ENCODE results near the gene PCDHGA4. TPM values are rescaled to one million over a fixed set of nuclear protein-coding genes. Genes with fewer than 3 reads are reported as not detected.

PCDHGA4 gene
- 4.0 and 7.5 TPM in 2 replicates for total RNA-seq

GRCh38 chr5:141354900-141355469 is at the start of gene PCDHGA4:
Gene PCDHGA4, plus strand, starts transcription at chr5:141355021. Its CDS starts 87 bp downstream, at chr5:141355108.

GRCh38 chr5:141320225-141321169 is 34.3 kb upstream of the PCDHGA4 start, which contains the start of gene TAF7:
Gene TAF7, minus strand, starts transcription at chr5:141320784. Its CDS starts 740 bp downstream, at chr5:141320044.

DNA sequence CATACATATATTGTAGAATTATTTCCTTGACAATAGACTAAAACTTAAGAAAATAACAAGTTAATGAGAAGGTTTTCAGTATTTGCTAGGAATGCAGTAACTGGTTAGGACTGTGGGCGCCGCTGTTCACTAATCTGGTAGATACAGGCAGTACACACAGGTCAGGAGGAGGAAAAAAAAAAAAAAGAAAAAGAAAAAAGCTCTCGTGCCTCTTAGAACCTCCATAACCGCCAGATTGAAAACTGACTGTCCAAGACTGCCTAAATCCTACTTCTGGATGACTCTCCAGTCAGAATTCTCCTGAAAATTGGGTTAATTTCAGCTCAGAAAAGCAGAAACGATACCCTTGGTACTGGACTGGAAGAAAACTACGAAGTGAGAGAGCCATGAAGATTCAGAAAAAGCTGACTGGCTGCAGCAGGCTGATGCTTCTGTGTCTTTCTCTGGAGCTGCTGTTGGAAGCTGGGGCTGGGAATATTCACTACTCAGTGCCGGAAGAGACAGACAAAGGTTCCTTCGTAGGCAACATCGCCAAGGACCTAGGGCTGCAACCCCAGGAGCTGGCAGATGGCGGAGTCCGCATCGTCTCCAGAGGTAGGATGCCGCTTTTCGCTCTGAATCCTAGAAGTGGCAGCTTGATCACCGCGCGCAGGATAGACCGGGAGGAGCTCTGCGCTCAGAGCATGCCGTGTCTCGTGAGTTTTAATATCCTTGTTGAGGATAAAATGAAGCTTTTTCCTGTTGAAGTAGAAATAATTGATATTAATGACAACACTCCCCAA is 24.3 kb upstream of the PCDHGA4 start, which contains the start of gene PCDHGA1:
Gene PCDHGA1 (plus strand): TSS at position 216 of the 782 bp plus-strand sequence.

DNA sequence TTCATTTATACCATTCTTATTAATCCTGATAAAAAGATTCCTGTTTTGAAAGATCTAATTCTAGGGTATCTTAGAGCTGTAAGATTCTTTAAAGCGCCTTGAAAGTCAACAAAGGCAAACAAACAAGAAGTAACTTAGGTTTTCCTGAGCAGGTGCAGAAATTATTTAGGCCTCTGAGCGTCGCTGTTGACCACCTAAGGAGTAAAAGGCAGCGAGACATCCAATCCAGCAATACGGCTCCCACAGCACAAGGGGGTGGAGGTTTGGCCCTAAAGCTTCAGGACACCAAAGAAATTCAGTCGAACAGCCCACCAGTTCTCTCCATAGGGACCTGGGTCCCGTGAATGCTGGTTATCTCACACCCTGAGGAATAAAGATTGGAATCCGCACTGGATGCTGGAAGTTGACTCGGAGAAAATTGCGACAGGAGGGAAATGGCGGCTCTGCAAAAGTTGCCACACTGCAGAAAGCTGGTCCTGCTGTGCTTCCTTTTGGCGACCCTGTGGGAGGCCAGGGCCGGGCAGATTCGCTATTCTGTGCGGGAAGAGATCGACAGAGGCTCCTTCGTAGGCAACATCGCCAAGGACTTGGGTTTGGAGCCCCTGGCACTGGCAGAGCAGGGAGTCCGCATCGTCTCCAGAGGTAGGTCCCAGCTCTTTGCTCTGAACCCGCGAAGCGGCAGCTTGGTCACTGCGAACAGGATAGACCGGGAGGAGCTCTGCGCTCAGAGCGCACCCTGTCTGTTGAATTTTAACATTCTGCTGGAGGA is 16.1 kb upstream of the PCDHGA4 start, which contains the start of gene PCDHGA2:
Gene PCDHGA2 (plus strand): TSS at position 223 of the 769 bp plus-strand sequence.

DNA sequence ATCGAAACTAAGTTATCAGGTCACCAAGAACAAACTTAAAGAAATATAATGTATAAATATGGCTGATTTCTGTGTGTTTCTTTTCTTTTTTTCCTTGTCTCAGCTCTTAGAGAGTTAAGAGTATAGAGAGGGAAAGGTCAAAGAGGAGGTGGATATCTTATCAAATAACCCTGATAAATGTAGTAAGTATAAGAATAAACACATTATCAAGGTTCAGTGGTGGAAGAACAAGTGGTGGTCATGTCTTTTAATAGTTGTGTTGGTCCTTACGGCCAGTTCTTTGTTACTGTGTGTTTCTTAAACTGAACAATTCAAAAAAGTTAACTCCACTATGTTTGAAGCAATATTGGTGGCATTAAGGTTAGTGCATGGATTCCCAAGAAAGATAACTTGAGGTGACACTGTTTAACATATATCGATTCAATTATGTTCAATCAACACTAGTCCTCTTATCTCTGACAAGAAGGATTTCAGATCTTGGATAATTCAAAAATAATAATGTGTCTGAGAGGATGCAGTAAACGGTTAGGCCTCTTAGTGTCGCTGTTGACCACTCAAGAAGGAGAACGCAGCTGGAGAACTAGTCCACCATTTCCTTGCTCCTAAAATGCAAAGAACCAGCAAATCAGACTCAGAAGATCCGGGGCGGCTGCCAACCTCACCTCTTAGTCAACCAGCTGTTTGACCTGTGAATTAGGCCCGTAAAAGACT is 11.4 kb upstream of the PCDHGA4 start, which contains the start of gene PCDHGA3:
Gene PCDHGA3 (plus strand): TSS at position 588 of the 711 bp plus-strand sequence. CDS start 205 bp downstream, outside the sequence.

DNA sequence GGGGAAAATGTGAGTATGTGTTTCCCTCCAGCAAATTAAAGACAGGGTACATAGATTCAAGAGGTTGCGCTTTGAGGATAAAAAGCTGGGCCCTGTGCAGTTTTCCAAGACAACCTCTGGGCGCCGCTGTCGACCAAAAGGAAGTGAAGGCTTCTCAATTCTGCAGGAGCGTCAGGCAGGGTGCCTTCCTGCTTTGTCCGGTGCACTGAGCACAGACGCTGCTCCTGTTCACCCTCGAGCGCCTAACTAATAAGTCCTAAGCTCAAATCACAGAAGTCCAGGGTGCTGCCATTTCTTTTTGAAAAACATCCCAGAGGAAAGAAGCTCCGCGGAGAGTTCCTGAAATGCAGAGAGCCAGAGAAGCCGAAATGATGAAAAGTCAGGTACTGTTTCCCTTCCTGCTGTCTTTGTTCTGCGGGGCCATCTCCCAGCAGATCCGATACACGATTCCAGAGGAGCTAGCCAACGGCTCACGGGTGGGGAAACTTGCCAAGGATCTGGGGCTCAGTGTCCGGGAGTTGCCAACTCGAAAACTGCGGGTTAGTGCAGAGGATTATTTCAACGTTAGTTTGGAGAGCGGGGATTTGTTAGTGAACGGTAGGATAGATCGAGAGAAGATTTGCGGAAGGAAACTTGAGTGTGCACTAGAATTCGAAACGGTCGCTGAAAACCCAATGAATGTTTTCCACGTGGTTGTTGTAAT is 4.8 kb upstream of the PCDHGA4 start, which contains the start of gene PCDHGB1:
Gene PCDHGB1 (plus strand): TSS at position 183 of the 703 bp plus-strand sequence. CDS start 162 bp downstream, at position 345.

GRCh38 chr5:141359790-141360426 is 5.1 kb downstream of the PCDHGA4 start, which contains the start of gene PCDHGB2:
Gene PCDHGB2, plus strand, starts transcription at chr5:141359994. Its CDS starts 142 bp downstream, at chr5:141360136.

GRCh38 chr5:141363952-141364660 is 9.3 kb downstream of the PCDHGA4 start, which contains the start of gene PCDHGA5:
Gene PCDHGA5, plus strand, starts transcription at chr5:141364162. Its CDS starts 169 bp downstream, at chr5:141364331.

DNA sequence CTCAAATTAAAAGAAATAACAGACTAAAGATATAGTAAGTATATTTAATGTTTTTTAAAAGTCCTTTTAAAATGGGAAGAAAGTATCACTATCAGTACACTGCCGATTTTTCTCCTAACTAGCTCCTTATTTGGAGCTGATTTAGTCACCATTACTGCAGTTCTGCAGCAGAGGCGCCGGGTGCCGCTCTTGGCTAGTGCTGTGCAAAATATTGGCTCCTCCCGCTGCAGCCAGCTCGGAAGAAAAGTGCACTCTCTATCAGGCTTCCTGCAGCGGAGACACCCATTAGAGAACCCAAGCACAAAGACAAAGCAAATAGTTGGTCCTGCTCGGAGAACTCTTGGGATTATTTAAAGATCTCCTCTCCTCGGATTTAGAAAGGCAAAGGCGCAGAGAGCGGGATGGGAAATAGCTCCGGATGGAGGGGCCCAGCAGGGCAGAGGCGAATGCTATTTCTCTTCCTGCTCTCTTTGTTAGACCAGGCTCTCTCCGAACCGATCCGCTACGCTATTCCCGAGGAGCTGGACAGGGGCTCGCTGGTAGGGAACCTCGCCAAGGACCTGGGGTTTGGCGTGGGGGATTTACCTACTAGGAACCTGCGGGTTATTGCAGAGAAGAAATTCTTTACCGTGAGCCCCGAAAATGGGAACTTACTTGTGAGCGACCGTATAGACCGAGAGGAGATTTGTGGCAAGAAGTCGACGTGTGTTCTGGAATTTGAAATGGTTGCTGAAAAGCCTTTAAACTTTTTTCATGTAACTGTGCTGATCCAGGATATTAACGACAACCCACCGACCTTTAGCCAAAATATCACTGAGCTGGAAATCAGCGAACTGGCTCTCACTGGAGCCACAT is 15.4 kb downstream of the PCDHGA4 start, which contains the start of gene PCDHGB3:
Gene PCDHGB3 (plus strand): TSS at position 249 of the 855 bp plus-strand sequence. CDS start 153 bp downstream, at position 402.

DNA sequence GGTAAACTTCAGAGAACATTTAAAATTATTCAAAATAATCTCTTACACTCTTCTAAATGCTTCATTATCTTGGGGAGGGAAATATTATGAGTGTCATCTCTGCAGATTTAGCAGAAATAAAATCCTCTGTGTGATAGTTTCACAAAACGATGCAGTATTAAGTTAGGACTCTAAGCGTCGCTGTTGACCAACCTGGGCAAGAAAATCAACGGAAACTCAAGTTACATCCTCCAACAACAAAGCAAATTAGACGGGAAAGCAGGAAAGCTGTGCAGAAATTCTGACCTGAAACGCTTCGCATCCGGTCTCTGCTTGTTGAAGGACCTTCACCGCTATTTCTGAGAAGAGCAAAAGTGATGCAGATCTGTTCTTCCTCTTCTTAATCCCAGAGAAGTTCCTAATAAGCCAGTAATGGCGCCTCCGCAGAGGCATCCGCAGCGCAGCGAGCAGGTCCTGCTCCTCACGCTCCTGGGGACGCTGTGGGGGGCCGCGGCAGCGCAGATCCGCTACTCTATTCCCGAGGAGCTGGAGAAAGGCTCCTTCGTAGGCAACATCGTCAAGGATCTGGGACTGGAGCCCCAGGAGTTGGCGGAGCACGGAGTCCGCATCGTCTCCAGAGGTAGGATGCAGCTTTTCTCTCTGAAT is 19.0 kb downstream of the PCDHGA4 start, which contains the start of gene PCDHGA6:
Gene PCDHGA6 (plus strand): TSS at position 219 of the 645 bp plus-strand sequence. CDS start 193 bp downstream, at position 412.

DNA sequence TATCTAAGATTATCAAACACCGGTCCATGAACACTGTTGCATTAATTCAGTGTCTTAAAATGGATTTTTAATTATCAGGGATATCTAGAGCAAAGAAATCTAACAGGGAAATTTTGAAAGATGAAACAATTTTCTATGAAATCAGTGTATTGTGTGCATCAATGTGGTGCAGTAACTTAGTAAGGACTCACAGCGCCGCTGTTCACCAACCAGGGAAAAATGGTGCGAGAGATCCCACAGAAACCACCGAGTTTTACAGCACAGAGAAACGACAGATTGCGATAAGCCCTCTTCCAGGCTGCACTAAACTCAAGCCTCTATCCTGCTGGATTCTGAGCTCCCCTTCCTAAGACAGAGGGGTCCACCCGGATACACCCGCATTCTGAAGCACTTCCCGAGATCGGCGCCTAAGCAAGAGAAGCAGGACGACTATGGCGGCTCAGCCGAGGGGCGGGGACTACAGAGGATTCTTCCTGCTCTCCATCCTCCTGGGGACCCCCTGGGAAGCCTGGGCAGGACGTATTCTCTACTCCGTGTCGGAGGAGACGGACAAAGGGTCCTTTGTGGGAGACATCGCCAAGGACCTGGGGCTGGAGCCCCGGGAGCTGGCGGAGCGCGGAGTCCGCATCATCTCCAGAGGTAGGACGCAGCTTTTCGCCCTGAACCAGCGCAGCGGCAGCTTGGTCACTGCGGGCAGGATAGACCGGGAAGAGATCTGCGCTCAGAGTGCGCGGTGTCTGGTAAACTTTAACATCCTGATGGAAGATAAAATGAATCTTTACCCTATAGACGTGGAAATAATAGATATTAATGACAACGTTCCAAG is 27.9 kb downstream of the PCDHGA4 start, which contains the start of gene PCDHGA7:
Gene PCDHGA7 (plus strand): TSS at position 274 of the 826 bp plus-strand sequence. CDS start 158 bp downstream, at position 432.

GRCh38 chr5:141387557-141388311 is 32.9 kb downstream of the PCDHGA4 start, which contains the start of gene PCDHGB4:
Gene PCDHGB4, plus strand, starts transcription at chr5:141387698. Its CDS starts 187 bp downstream, at chr5:141387885.

GRCh38 chr5:141392429-141393198 is 37.8 kb downstream of the PCDHGA4 start, which contains the start of gene PCDHGA8:
Gene PCDHGA8, plus strand, starts transcription at chr5:141392633. Its CDS starts 181 bp downstream, at chr5:141392814.

